ENCODE data around the gene IL16.

Gene IL16

GRCh38 chr15:81277851-81278250 lies 81.2 kb downstream of the IL16 start:
- no peak for DNase-seq

- no peak for DNase-seq
Measured at GRCh38 chr15:81278306-81279029, 81.8 kb downstream of the IL16 start.

- no peak for DNase-seq
Measured at GRCh38 chr15:81279621-81280485, 83.2 kb downstream of the IL16 start.

GRCh38 chr15:81280696-81281455 lies 84.2 kb downstream of the IL16 start:
- no peak for DNase-seq

GRCh38 chr15:81281456-81281735 lies 84.7 kb downstream of the IL16 start:
- no peak for DNase-seq

DNA sequence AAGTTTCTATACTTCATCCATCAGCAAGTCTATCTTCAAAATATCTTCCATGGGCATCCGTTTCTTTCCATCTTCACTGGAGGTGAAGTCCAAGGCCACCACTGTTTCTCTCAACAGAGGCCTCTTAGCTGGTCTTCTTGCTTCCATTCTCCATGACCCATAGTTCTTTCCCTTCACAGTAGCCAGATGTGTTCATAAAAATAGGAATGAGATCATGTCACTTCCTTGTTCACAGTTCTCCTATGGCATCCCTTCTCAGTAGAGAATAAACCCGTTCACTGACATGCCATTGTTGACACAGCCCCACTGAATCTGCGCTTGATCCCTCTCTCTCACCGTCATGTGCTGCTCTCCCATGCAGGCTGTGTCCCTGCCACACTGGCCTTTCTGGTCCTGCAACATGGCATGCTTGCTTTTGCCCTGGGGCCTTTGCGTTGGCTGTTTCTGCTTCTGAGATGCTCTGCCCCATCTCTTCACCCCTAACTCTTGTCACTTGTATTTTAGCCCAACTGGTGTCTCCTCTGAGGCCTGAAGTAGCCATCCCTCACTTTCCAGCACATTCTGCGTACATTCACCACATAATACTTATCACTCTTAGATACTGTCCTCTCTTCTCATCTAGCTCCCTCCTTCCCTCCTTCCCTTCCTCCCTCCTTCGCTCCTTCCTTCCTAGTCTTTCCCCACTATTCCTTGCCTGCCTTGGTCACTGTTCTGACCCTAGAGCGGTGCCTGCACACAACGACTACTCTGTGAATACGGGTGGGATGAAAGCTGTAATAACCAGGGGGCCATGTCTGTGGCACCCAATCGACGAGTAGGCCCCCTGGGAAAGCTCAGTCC lies 85.3 kb downstream of the IL16 start:
- DNase-seq, result peak; percentile 8

DNA sequence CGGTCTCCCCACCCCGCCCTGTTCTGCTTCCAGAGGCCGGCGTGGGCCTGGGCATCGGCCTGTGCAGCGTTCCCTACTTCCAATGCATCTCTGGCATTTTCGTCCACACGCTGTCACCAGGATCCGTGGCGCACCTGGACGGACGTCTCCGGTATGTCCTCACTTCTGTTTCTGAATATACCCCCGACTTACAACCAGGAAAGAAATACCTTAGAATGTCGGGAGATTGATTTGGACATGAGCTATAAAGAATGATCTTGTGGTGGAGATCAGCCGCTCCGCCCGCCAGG lies 85.9 kb downstream of the IL16 start:
- DNase-seq, result no peak

GRCh38 chr15:81282911-81283310 lies 86.2 kb downstream of the IL16 start:
- no peak for DNase-seq

DNA sequence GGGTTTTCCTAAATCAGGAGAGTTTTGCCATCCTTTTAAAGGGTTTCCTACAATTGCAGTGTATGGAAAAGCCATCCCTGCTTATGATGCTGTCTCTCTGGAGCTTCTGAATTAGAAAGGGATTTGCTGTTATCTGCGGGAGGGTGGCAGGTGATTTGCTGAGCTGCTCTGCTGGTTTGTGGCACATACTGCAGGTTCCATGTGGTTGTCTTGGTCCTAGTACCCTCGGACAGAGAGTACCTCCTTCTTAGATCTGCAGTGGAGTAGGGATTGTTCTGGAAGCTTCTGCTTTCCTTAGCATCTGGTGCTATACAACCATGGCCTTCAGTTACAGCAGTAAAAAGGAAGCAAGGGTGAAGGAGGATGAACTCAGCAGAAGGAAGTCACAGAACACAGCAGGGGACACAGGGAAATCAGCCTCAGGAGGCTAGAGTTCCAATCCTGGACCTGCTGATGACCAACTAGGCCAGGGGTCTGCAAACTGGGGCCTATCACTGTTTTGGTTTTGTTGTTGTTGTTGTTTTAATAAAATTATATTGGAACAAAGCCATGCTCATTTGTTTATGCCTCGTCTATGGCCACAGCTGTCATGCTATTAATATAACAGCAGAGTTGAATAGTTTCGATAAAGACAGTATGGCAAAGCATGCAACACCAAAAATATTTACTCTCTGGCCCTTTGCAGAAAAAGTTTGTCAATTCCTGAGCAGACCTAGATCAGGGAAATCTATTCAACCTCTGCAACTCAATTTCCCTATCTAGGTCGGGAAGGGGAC lies 87.8 kb downstream of the IL16 start:
- no peak for DNase-seq

- DNase-seq, result no peak
Measured at GRCh38 chr15:81285461-81285860, 88.8 kb downstream of the IL16 start.

DNA sequence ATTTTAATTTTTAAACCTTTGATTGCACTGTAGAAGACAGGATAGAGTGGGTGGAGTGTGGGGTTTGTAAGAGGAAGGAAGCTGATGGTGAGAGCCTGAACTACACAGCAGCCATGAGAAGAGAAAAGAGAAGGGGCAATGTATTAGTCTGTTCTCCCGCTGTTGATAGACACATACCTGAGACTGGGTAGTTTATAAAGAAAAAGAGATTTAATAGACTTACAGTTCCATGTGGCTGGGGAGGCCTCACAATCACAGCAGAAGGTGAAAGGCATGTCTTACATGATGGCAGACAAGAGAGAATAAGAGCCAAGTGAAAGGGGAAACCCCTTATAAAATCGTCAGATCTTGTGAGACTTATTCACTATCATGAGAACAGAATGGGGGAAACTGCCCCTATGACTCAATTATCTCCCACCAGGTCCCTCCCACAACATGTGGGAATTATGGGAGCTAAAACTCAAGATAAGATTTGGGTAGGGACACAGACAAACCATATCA lies 90.0 kb downstream of the IL16 start:
- DNase-seq, result no peak

GRCh38 chr15:81288040-81288439 lies 91.4 kb downstream of the IL16 start:
- no peak for DNase-seq

GRCh38 chr15:81288616-81289015 lies 91.9 kb downstream of the IL16 start:
- DNase-seq, result no peak

GRCh38 chr15:81289910-81290309 lies 93.2 kb downstream of the IL16 start:
- DNase-seq, result no peak

- no peak for DNase-seq
Measured at GRCh38 chr15:81291916-81292522, 95.3 kb downstream of the IL16 start.

GRCh38 chr15:81292523-81293001 lies 95.9 kb downstream of the IL16 start:
- no peak for DNase-seq

DNA sequence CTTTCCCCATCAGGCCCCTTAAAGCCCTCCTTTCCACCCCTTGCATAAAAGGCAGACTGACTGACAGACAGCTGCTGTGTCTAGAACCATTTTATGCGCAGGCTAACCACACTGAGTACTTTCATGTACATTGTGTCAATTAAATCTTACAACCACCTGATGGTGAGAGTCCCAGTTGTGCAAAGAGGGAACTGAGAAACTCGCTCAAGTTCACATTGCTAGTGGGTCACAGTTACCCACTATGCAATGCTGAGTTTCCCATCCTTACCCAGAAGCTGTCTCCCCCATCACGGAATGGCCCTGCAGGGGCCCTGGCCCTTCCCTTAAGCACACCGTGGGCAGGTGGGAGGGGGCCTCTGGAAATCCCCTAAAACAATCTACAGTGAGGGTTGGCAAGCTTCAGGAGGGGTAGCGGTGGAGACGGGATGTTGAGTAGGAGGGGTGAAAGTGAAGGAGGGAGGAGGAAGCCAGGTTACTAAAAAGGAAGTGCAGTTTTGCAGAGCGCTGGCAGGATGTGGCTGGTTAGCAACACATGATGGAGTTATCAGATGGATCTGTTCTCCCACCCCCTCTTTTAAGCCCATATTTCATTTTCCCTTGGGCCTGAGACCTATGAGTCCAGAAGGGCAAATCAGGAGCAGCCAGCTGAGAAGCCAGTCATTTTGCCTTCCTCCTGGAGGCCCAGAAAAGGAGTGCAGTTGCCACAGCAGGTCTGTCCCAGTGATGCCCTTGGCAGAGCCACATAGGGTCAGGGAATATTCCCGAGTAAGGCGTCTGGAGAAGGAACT lies 97.2 kb downstream of the IL16 start:
- DNase-seq, result no peak

GRCh38 chr15:81294516-81294880 lies 97.8 kb downstream of the IL16 start:
- DNase-seq, result peak; percentile 20

- DNase-seq, result no peak
Measured at GRCh38 chr15:81295486-81296121, 98.9 kb downstream of the IL16 start.

- peak; percentile 10 for DNase-seq
Measured at GRCh38 chr15:81296186-81296585, 99.5 kb downstream of the IL16 start.
